ENCODE results near the gene DGKI. TPM values are rescaled to one million over a fixed set of nuclear protein-coding genes. Genes with fewer than 3 reads are reported as not detected.

Gene DGKI
- total RNA-seq, 1 experiment from 2014 or later = not detected

- Histone ChIP-seq H3K27me3 (ENCODE audit: control insufficient read depth, insufficient read depth, low read length) (no peaks in the 10 kb centered on the region), H3K4me3 (ENCODE audit: low read depth in 2 of 2, low read length in 2 of 2) (no peak overlapping the region), H3K27ac (ENCODE audit: low read length) (no peak overlapping the region), H3K9me3 (ENCODE audit: control insufficient read depth, insufficient read depth, low read depth, low read length) (no peaks in the 10 kb centered on the region), H3K4me1 (ENCODE audit: control insufficient read depth, insufficient read depth, low read length) (no peaks in the 10 kb centered on the region), H3K36me3 (ENCODE audit: control insufficient read depth, insufficient read depth, low read length) (no peaks in the 10 kb centered on the region)
- no peak for DNase-seq (ENCODE audit: low read depth, low spot score)
- ChIA-PET CTCF (no interaction called here), POLR2A (no interaction called here)
- intact Hi-C loops (cut with micrococcal nuclease; ENCODE audit: unreplicated experiment) = no loop called here
- ATAC-seq = no peak
- no peak for TF ChIP-seq TCF7L2 (IDR thresholded peaks at IDR 0.05; ENCODE audit: low read depth, low read length)
- TF ChIP-seq SIN3A (IDR thresholded peaks at IDR 0.05; ENCODE audit: borderline replicate concordance, insufficient read depth, low read depth, low read length) = no peak
- TF ChIP-seq POLR2AphosphoS5 (IDR thresholded peaks at IDR 0.05; ENCODE audit: low read depth, low read length) = no peak
- TF ChIP-seq CTCF (IDR thresholded peaks at IDR 0.05) = no peak
- TF ChIP-seq REST (IDR thresholded peaks at IDR 0.05; ENCODE audit: insufficient read depth in 1 of 2, low read depth in 2 of 2, low read length in 1 of 2) = no peak
- in situ Hi-C loops (cut with HindIII; ENCODE audit: low pct_unique_long_range_greater_than_20kb, low sequenced_read_pairs) = no loop called here
- no TSS peak for BruUV-seq (replicated peaks)
Observed at GRCh38 chr7:137886746-137887145, 40.0 kb upstream of the DGKI start.

GRCh38 chr7:137886281-137886680 lies 39.5 kb upstream of the DGKI start:
- DNase-seq (ENCODE audit: low read depth, low spot score) = no peak
- Histone ChIP-seq H3K36me3 (ENCODE audit: control insufficient read depth, insufficient read depth, low read length) (no peaks in the 10 kb centered on the region), H3K4me1 (ENCODE audit: control insufficient read depth, insufficient read depth, low read length) (no peaks in the 10 kb centered on the region), H3K9me3 (ENCODE audit: control insufficient read depth, insufficient read depth, low read depth, low read length) (no peaks in the 10 kb centered on the region), H3K27ac (ENCODE audit: low read length) (no peak overlapping the region), H3K4me3 (ENCODE audit: low read depth in 2 of 2, low read length in 2 of 2) (no peak overlapping the region), H3K27me3 (ENCODE audit: control insufficient read depth, insufficient read depth, low read length) (no peaks in the 10 kb centered on the region)
- BruUV-seq (replicated peaks) = no TSS peak
- ATAC-seq = no peak
- in situ Hi-C loops (cut with HindIII; ENCODE audit: low pct_unique_long_range_greater_than_20kb, low sequenced_read_pairs) (no loop called here), intact Hi-C loops (cut with micrococcal nuclease; ENCODE audit: unreplicated experiment) (no loop called here)
- TF ChIP-seq TCF7L2 (IDR thresholded peaks at IDR 0.05; ENCODE audit: low read depth, low read length) (no peak), POLR2AphosphoS5 (IDR thresholded peaks at IDR 0.05; ENCODE audit: low read depth, low read length) (no peak), REST (IDR thresholded peaks at IDR 0.05; ENCODE audit: insufficient read depth in 1 of 2, low read depth in 2 of 2, low read length in 1 of 2) (no peak), SIN3A (IDR thresholded peaks at IDR 0.05; ENCODE audit: borderline replicate concordance, insufficient read depth, low read depth, low read length) (no peak), CTCF (IDR thresholded peaks at IDR 0.05) (no peak)
- ChIA-PET POLR2A (no interaction called here), CTCF (no interaction called here)
